Tibial nerve (tissue), 4 donors: ENCODE data around the gene KLHDC7A.

Experiments
- CTCF ChIP-seq, 5 experiments: fragments of 200-600 bp in 3 of 5; fragments of 450-650 bp in 2 of 5; sonication (generic) in 3 of 5; IDR thresholded peaks; one replicate each; pipeline ENCODE4 v1.5.1; 2016 to 2019; ENCODE audit warnings: antibody characterized with exemption in 5 of 5, mild to moderate bottlenecking in 3 of 5, moderate library complexity in 2 of 5
- EP300 ChIP-seq, 2 donors: sonication (generic); formaldehyde crosslinking; IDR thresholded peaks; one replicate each; pipeline ENCODE4 v1.6.1; 2017; ENCODE audit warnings: antibody characterized with exemption in 2 of 2, mild to moderate bottlenecking in 1 of 2
- POLR2A ChIP-seq, 2 donors: fragments of 450-650 bp; IDR thresholded peaks; one replicate each; pipeline ENCODE4 v1.6.1; 2017; ENCODE audit warnings: antibody characterized with exemption in 2 of 2, mild to moderate bottlenecking in 2 of 2, moderate library complexity in 2 of 2

DNA sequence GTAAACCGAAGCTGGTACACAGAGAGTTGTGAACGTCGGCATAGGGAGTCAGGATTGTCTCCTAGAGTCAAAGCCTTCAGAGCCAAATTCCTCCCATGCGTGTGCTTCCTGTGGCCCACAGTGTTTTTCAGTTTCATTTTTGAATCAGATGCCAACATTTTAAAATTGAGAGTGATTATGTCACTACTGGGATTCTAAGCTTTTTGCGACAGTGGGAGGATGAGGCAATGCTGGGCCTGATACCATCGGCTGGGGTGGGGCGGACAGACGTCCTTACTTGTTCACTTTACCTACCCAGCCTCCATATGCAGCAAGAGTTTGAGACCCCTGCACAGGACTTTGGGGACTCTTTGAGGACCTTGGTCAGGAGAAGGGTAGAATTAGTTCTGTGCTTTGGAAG, 1.3 kb upstream of the KLHDC7A start:
- TF ChIP-seq CTCF (IDR thresholded peaks at IDR 0.05) (no peak), EP300 (IDR thresholded peaks at IDR 0.05) (no peak), POLR2A (IDR thresholded peaks at IDR 0.05) (no peak)
